Ovary (tissue), 3 donors: ENCODE data around the gene HIPK4.

Experiments
- CTCF ChIP-seq, 3 donors: fragments of 450-650 bp in 2 of 3; fragments of 200-600 bp in 1 of 3; IDR thresholded peaks; one replicate each; pipeline versions ENCODE4 v1.5.1 to v1.8.0; 2016 to 2022; ENCODE audit warnings: antibody characterized with exemption in 3 of 3, mild to moderate bottlenecking in 1 of 3
- EP300 ChIP-seq: sonication (generic); formaldehyde crosslinking; IDR thresholded peaks from one replicate; pipeline ENCODE4 v1.6.1; 2017; ENCODE audit warnings: antibody characterized with exemption
- donor health status: DM: no; HTN: no; CAD: no.

- TF ChIP-seq CTCF (IDR thresholded peaks at IDR 0.05) = no peak
- no peak for TF ChIP-seq EP300
Observed at GRCh38 chr19:40341601-40342482, 48.1 kb downstream of the HIPK4 start.
